HepG2 (cell line): ENCODE results near the gene STX4. TPM values are rescaled to one million over a fixed set of nuclear protein-coding genes. Genes with fewer than 3 reads are reported as not detected.

Experiments
- ATAC-seq: fragments of 200-7000 bp; cut with Tn5 transposase; 3 replicates; pipeline ENCODE4 v1.9.1; 2020; ENCODE audit warnings: mild to moderate bottlenecking, moderate library complexity
- BruUV-seq: library from RNA; stranded (reverse); fragments of 400-500 nt; replicated peaks from 2 replicates; lab custom pipeline; 2021; lab: Mats Ljungman, UMichigan
- CTCF ChIA-PET: fragments of 300-600 bp; formaldehyde crosslinking; extraction: SDS; loops from one replicate; lab custom pipeline; 2021; ENCODE audit warnings: low total read pairs, inconsistent platforms, low intra/inter-chr PET ratio; lab: Yijun Ruan, JAX
- POLR2A ChIA-PET: fragments of 350-600 bp; sonication (Branson Sonifier 250); formaldehyde crosslinking; loops from one replicate; lab custom pipeline; 2020; ENCODE audit warnings: antibody characterized with exemption, inconsistent platforms; lab: Yijun Ruan, JAX
- DNase-seq: peaks from one replicate; pipeline ENCODE4 v3.0.0-alpha.2; 2015; ENCODE audit warnings: low spot score
- FAIRE-seq: peaks from 3 replicates; lab custom pipeline; 2011; peaks lifted over from hg19 to GRCh38; lab: Jason Lieb, UNC
- H2AFZ ChIP-seq: one replicate; pipeline ENCODE4 v1.6.1; 2011; ENCODE audit warnings: low read length, inconsistent platforms
- H3K27ac ChIP-seq: fragments of 300-600 bp; 3 replicates; pipeline ENCODE4 v1.8.0; 2011; ENCODE audit warnings: mixed run types, mild to moderate bottlenecking, mixed read lengths, low read length, inconsistent platforms; ENCODE audit not compliant: insufficient read depth; ENCODE audit errors: extremely low read length
- H3K27me3 ChIP-seq, 2 experiments: fragments of 200-600 bp in 1 of 2; 2 replicates in 1 of 2; 3 replicates in 1 of 2; pipeline versions ENCODE4 v1.6.0 to v1.8.0; 2011; ENCODE audit warnings: low read length in 2 of 2, mild to moderate bottlenecking in 2 of 2, moderate library complexity in 2 of 2, inconsistent platforms in 1 of 2; ENCODE audit not compliant: insufficient read depth in 2 of 2, control insufficient read depth in 1 of 2
- H3K36me3 ChIP-seq, 2 experiments: fragments of 200-600 bp in 1 of 2; replicated peaks in 1 of 2; 2 replicates in 1 of 2; 3 replicates in 1 of 2; pipeline versions ENCODE4 v1.5.1 to v1.8.0; 2011; ENCODE audit warnings: low read length in 2 of 2, inconsistent platforms in 1 of 2; ENCODE audit not compliant: insufficient read depth in 2 of 2, control insufficient read depth in 1 of 2
- H3K4me1 ChIP-seq: 2 replicates; pipeline ENCODE4 v1.5.1; 2012; ENCODE audit warnings: low read length, inconsistent platforms; ENCODE audit not compliant: insufficient read depth
- H3K4me2 ChIP-seq: 2 replicates; pipeline ENCODE4 v1.6.0; 2011; ENCODE audit warnings: low read depth, low read length, inconsistent platforms
- H3K4me3 ChIP-seq, 3 experiments: fragments of 200-600 bp in 1 of 3; sonication (generic), shearing (Covaris generic) in 1 of 3; replicated peaks in 1 of 3; 2 replicates each; pipeline ENCODE4 v1.5.1; 2011 to 2016; ENCODE audit warnings: low read length in 3 of 3, inconsistent platforms in 2 of 3, low read depth in 2 of 3, mild to moderate bottlenecking in 2 of 3, control low read depth in 1 of 3, mixed read lengths in 1 of 3; ENCODE audit not compliant: insufficient read depth in 1 of 3
- H3K79me2 ChIP-seq: one replicate; pipeline ENCODE4 v1.6.1; 2011; ENCODE audit warnings: low read length, inconsistent platforms; ENCODE audit not compliant: insufficient read depth
- H3K9ac ChIP-seq: 2 replicates; pipeline ENCODE4 v1.6.0; 2011; ENCODE audit warnings: mild to moderate bottlenecking, low read depth, low read length, inconsistent platforms; ENCODE audit not compliant: insufficient read depth
- H3K9me3 ChIP-seq: 2 replicates; pipeline ENCODE4 v1.5.1; 2012; ENCODE audit warnings: mild to moderate bottlenecking, low read length
- H4K20me1 ChIP-seq: 2 replicates; pipeline ENCODE4 v1.6.0; 2011; ENCODE audit warnings: inconsistent platforms, mild to moderate bottlenecking, low read length, moderate library complexity; ENCODE audit not compliant: insufficient read depth
- ATF1 ChIP-seq: IDR thresholded peaks from 2 replicates; pipeline ENCODE4 v1.6.1; 2016; ENCODE audit warnings: mild to moderate bottlenecking, control low read depth
- FOXP1 ChIP-seq, 2 experiments: fragments of 450-650 bp in 1 of 2; IDR thresholded peaks; 2 replicates each; pipeline ENCODE4 v1.6.1; 2017 to 2018; ENCODE audit warnings: antibody characterized with exemption in 1 of 2
- KAT8 ChIP-seq: IDR thresholded peaks from 2 replicates; pipeline ENCODE4 v1.6.1; 2016; ENCODE audit warnings: missing genetic modification reagents, missing compliant biosample characterization
- KDM1A ChIP-seq: IDR thresholded peaks from 2 replicates; pipeline ENCODE4 v1.6.1; 2016; ENCODE audit warnings: missing compliant biosample characterization
- SMYD3 ChIP-seq: sonication (generic); formaldehyde crosslinking; IDR thresholded peaks from 2 replicates; pipeline ENCODE4 v1.8.1; 2023; ENCODE audit warnings: mild to moderate bottlenecking, missing genetic modification reagents
- SP2 ChIP-seq: sonication (generic); formaldehyde crosslinking; IDR thresholded peaks from 2 replicates; pipeline ENCODE4 v1.5.1; 2020; ENCODE audit warnings: mild to moderate bottlenecking, missing genetic modification reagents
- ZBTB33 ChIP-seq: sonication (generic); formaldehyde crosslinking; IDR thresholded peaks from 2 replicates; pipeline ENCODE4 v1.4.0; 2020; ENCODE audit warnings: missing genetic modification reagents
- ZNF280B ChIP-seq: sonication (generic); formaldehyde crosslinking; IDR thresholded peaks from 2 replicates; pipeline ENCODE4 v1.5.0; 2020; ENCODE audit warnings: missing genetic modification reagents, mild to moderate bottlenecking, borderline replicate concordance
- ZNF768 ChIP-seq: sonication (generic); formaldehyde crosslinking; IDR thresholded peaks from 2 replicates; pipeline ENCODE4 v1.4.0; 2020; ENCODE audit warnings: missing genetic modification reagents
- ZNF800 ChIP-seq: sonication (generic); formaldehyde crosslinking; IDR thresholded peaks from 2 replicates; pipeline ENCODE4 v1.4.0; 2020; ENCODE audit warnings: missing genetic modification reagents
- ZNF850 ChIP-seq: sonication (generic); formaldehyde crosslinking; conservative IDR thresholded peaks from 2 replicates; pipeline ENCODE4 v1.9.0; 2021; ENCODE audit warnings: mild to moderate bottlenecking, missing genetic modification reagents
- WGBS: methylation state at CpG from one replicate; pipeline ENCODE4 v1.1.6; 2017; ENCODE audit warnings: low lambda C conversion rate; 5-methylcytosine and 5-hydroxymethylcytosine counted together
- in situ Hi-C: cut with HindIII; loops from 2 replicates; pipeline ENCODE4 v1.10.0; 2017; ENCODE audit warnings: low pct_unique_long_range_greater_than_20kb; ENCODE audit not compliant: extremely low pct_ligation_motif_present
- intact Hi-C: fragments of 100-400 bp; cut with micrococcal nuclease; formaldehyde crosslinking; loops from one replicate; pipeline ENCODE4 v1.10.0; 2022; ENCODE audit not compliant: unreplicated experiment
- polyA plus RNA-seq, 8 experiments: library from polyadenylated mRNA; depleted of rRNA in 3 of 8; stranded (reverse) in 7 of 8; unstranded in 1 of 8; fragments of >200 nt; fragmentation: Illumina TruSeq in 4 of 8; extraction: Trizol in 4 of 8; gene quantifications; 2 replicates each; pipeline versions ENCODE4 v1.2.1 to v1.2.3, GENCODE V29; 2011 to 2016; ENCODE audit warnings: low read depth in 4 of 8, missing spikeins in 1 of 8, mixed read lengths in 1 of 8; ENCODE audit not compliant: insufficient read depth in 1 of 8
- total RNA-seq, 5 experiments: library from RNA; depleted of rRNA; stranded (reverse); fragments of >200 nt; fragmentation: Illumina TruSeq; extraction: Trizol; gene quantifications; 2 replicates each; pipeline ENCODE4 v1.2.3, GENCODE V29; 2016; ENCODE audit warnings: low read depth in 1 of 5
- TF ChIP-seq, protein P1 (sequence below): sonication (generic); formaldehyde crosslinking; IDR thresholded peaks from 2 replicates; pipeline ENCODE4 v1.4.0; 2020; ENCODE audit warnings: missing genetic modification reagents
- TF ChIP-seq, protein P2 (sequence below): sonication (generic); formaldehyde crosslinking; IDR thresholded peaks from 2 replicates; pipeline ENCODE4 v1.4.0; 2020; ENCODE audit warnings: missing genetic modification reagents, borderline replicate concordance
- TF ChIP-seq, protein P3 (sequence below): sonication (generic); formaldehyde crosslinking; IDR thresholded peaks from 2 replicates; pipeline ENCODE4 v1.5.0; 2020; ENCODE audit warnings: mild to moderate bottlenecking, missing genetic modification reagents

STX4 gene
- total and polyA plus RNA-seq, 2 of the 13 experiments (the other 11 are each of a cell fraction or from before 2014, with no cell fraction given): 29.2 to 34.6 TPM

GRCh38 chr16:30992276-30992780 is 41.0 kb upstream of the STX4 start:
- BruUV-seq: no TSS peak
- intact Hi-C loops: no loop called here
- ATAC-seq (no peak), DNase-seq (no peak), FAIRE-seq (no peak)
- H3K9ac ChIP-seq: no peak overlapping the region
- H3K4me3 ChIP-seq: no peak overlapping the region
- in situ Hi-C loops: loop anchor here (5.0 to 25.0 kb wide), 3 partner anchors 465 to 882 kb away; partner anchors contain the start of genes ARMC5 and ZNF267
- POLR2A ChIA-PET: interaction anchor here (0.5 kb wide), 1 partner anchor 27 kb away, joined by 3 read pairs; no protein-coding TSS in a partner anchor
- CTCF ChIA-PET: no interaction called here
- H3K4me1 ChIP-seq: peaks cover 59% of the 10 kb centered on the region
- H4K20me1 ChIP-seq: no peaks in the 10 kb centered on the region
- H3K27ac ChIP-seq: no peak overlapping the region
- no peak overlapping the region for H2AFZ ChIP-seq
- H3K79me2 ChIP-seq: no peaks in the 10 kb centered on the region
- H3K4me2 ChIP-seq: no peak overlapping the region
- H3K27me3 ChIP-seq: no peaks in the 10 kb centered on the region
- WGBS: 94% methylated on average over 21 of the region's 21 CpGs
- H3K9me3 ChIP-seq: no peaks in the 10 kb centered on the region
- H3K36me3 ChIP-seq: no peaks in the 10 kb centered on the region
- TF ChIP-seq FOXP1 (IDR thresholded peaks at IDR 0.05) (no peak), FOXP1 (CRISPR knock-in tag; IDR thresholded peaks at IDR 0.05) (no peak), KAT8 (CRISPR knock-in tag) (no peak), ZNF768 (CRISPR knock-in tag) (0 out of 2 replicates have a peak, but pooled peaks have one; percentile 13), SP2 (no peak), ATF1 (CRISPR knock-in tag) (no peak), ZNF850 (no peak), SMYD3 (CRISPR knock-in tag) (no peak), KDM1A (no peak), ZBTB33 (CRISPR knock-in tag) (0 out of 2 replicates have a peak, but pooled peaks have one; percentile 6), ZNF800 (CRISPR knock-in tag) (no peak), ZNF280B (CRISPR knock-in tag) (no peak)
- TF ChIP-seq, protein P1, sequence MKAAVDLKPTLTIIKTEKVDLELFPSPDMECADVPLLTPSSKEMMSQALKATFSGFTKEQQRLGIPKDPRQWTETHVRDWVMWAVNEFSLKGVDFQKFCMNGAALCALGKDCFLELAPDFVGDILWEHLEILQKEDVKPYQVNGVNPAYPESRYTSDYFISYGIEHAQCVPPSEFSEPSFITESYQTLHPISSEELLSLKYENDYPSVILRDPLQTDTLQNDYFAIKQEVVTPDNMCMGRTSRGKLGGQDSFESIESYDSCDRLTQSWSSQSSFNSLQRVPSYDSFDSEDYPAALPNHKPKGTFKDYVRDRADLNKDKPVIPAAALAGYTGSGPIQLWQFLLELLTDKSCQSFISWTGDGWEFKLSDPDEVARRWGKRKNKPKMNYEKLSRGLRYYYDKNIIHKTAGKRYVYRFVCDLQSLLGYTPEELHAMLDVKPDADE (CRISPR knock-in tag): no peak
- TF ChIP-seq, protein P2, sequence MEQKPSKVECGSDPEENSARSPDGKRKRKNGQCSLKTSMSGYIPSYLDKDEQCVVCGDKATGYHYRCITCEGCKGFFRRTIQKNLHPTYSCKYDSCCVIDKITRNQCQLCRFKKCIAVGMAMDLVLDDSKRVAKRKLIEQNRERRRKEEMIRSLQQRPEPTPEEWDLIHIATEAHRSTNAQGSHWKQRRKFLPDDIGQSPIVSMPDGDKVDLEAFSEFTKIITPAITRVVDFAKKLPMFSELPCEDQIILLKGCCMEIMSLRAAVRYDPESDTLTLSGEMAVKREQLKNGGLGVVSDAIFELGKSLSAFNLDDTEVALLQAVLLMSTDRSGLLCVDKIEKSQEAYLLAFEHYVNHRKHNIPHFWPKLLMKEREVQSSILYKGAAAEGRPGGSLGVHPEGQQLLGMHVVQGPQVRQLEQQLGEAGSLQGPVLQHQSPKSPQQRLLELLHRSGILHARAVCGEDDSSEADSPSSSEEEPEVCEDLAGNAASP (CRISPR knock-in tag): no peak
- TF ChIP-seq, protein P3, sequence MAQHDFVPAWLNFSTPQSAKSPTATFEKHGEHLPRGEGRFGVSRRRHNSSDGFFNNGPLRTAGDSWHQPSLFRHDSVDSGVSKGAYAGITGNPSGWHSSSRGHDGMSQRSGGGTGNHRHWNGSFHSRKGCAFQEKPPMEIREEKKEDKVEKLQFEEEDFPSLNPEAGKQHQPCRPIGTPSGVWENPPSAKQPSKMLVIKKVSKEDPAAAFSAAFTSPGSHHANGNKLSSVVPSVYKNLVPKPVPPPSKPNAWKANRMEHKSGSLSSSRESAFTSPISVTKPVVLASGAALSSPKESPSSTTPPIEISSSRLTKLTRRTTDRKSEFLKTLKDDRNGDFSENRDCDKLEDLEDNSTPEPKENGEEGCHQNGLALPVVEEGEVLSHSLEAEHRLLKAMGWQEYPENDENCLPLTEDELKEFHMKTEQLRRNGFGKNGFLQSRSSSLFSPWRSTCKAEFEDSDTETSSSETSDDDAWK: no peak
